Mucosa of descending colon (tissue), 3 donors: ENCODE measurements around the gene KCNC2. TPM values are rescaled to one million over a fixed set of nuclear protein-coding genes. Genes with fewer than 3 reads are reported as not detected.

ENCODE experiments used
- ATAC-seq: fragments of 200-7000 bp; cut with Tn5 transposase; one replicate; pipeline ENCODE4 v1.9.1; 2020; ENCODE audit warnings: mild to moderate bottlenecking, moderate library complexity
- DNase-seq, 3 donors: peaks; one replicate each; pipeline ENCODE4 v3.0.0-alpha.2; 2020
- H3K36me3 ChIP-seq: fragments of 200-600 bp; one replicate; pipeline ENCODE4 v1.8.0; 2021; ENCODE audit warnings: low read depth, mild to moderate bottlenecking
- H3K4me1 ChIP-seq: fragments of 200-600 bp; one replicate; pipeline ENCODE4 v1.8.0; 2021; ENCODE audit warnings: low read depth, mild to moderate bottlenecking
- H3K4me3 ChIP-seq: fragments of 200-600 bp; one replicate; pipeline ENCODE4 v1.8.0; 2021; ENCODE audit warnings: mild to moderate bottlenecking
- H3K9me3 ChIP-seq: fragments of 200-600 bp; one replicate; pipeline ENCODE4 v1.8.0; 2021; ENCODE audit warnings: mild to moderate bottlenecking
- CTCF ChIP-seq: fragments of 200-600 bp; IDR thresholded peaks from one replicate; pipeline ENCODE4 v1.8.0; 2022; ENCODE audit warnings: antibody characterized with exemption, mild to moderate bottlenecking
- intact Hi-C, 2 donors: fragments of 100-400 bp; cut with DNase I in 1 of 2; cut with micrococcal nuclease in 1 of 2; formaldehyde crosslinking; loops; one replicate each; pipeline versions ENCODE4 v1.11.0 to v1.11.1; 2022; cut with DNase I, micrococcal nuclease
- total RNA-seq, 3 donors: library from RNA; stranded (reverse); fragmentation: NEBNext Ultra II Directional in 2 of 3; extraction: Animal tissue kit (Norgen Biotek cat#: 25700) in 2 of 3; gene quantifications; one replicate each; pipeline versions ENCODE4 v1.2.1 to v1.2.4, GENCODE V29; 2021 to 2023
- donor health status: DM: no; HTN: no; CAD: no; lungs with moderate emphysema.
- donor health status: DM: no; HTN: no; CAD: no.
- donor health status: DM: no; HTN: yes; CAD: no.

KCNC2 gene
- total RNA-seq, 3 donors from 2014 or later, result 0.44 TPM; not detected in 2

- Histone ChIP-seq H3K4me3 (no peak overlapping the region), H3K9me3 (no peaks in the 10 kb centered on the region), H3K4me1 (no peaks in the 10 kb centered on the region), H3K36me3 (no peaks in the 10 kb centered on the region)
- DNase-seq (no peak), ATAC-seq (no peak)
- TF ChIP-seq CTCF, result no peak
- intact Hi-C loops, result no loop called here
These were observed 48.2 kb downstream of the KCNC2 start for GRCh38 chr12:75161488-75161887.

GRCh38 chr12:75157385-75157784 is 52.3 kb downstream of the KCNC2 start:
- DNase-seq (no peak), ATAC-seq (no peak)
- no peak for TF ChIP-seq CTCF
- Histone ChIP-seq H3K9me3 (no peaks in the 10 kb centered on the region), H3K4me1 (no peaks in the 10 kb centered on the region), H3K36me3 (no peaks in the 10 kb centered on the region), H3K4me3 (no peak overlapping the region)
- intact Hi-C loops, result no loop called here

GRCh38 chr12:75155962-75156361 is 53.7 kb downstream of the KCNC2 start:
- intact Hi-C loops, result no loop called here
- DNase-seq (no peak), ATAC-seq (no peak)
- H3K9me3 ChIP-seq, result no peaks in the 10 kb centered on the region
- H3K36me3 ChIP-seq, result no peaks in the 10 kb centered on the region
- no peak for TF ChIP-seq CTCF
- no peak overlapping the region for H3K4me3 ChIP-seq
- H3K4me1 ChIP-seq, result no peaks in the 10 kb centered on the region

- TF ChIP-seq CTCF, result no peak
- Histone ChIP-seq H3K4me1 (no peaks in the 10 kb centered on the region), H3K36me3 (no peaks in the 10 kb centered on the region), H3K4me3 (no peak overlapping the region), H3K9me3 (no peaks in the 10 kb centered on the region)
- DNase-seq (no peak), ATAC-seq (no peak)
- intact Hi-C loops, result no loop called here
These were observed 55.3 kb downstream of the KCNC2 start for GRCh38 chr12:75154388-75154787.

GRCh38 chr12:75139196-75139595 is 70.4 kb downstream of the KCNC2 start:
- intact Hi-C loops, result no loop called here
- H3K4me3 ChIP-seq, result no peak overlapping the region
- H3K36me3 ChIP-seq, result no peaks in the 10 kb centered on the region
- ATAC-seq (no peak), DNase-seq (no peak)
- H3K9me3 ChIP-seq, result no peaks in the 10 kb centered on the region
- TF ChIP-seq CTCF, result no peak
- H3K4me1 ChIP-seq, result no peaks in the 10 kb centered on the region

GRCh38 chr12:75137896-75138295 is 71.7 kb downstream of the KCNC2 start:
- DNase-seq (no peak), ATAC-seq (no peak)
- Histone ChIP-seq H3K36me3 (no peaks in the 10 kb centered on the region), H3K9me3 (no peaks in the 10 kb centered on the region), H3K4me3 (no peak overlapping the region), H3K4me1 (no peaks in the 10 kb centered on the region)
- no peak for TF ChIP-seq CTCF
- intact Hi-C loops, result no loop called here
